SU-DHL-6 (cell line): ENCODE data around the gene TBX5.

Source experiments
- CTCF ChIP-seq: fragments of 200-600 bp; sonication (generic); IDR thresholded peaks from one replicate; pipeline ENCODE4 v1.5.1; 2017; ENCODE audit warnings: antibody characterized with exemption, mild to moderate bottlenecking, low read length, moderate library complexity; ENCODE audit not compliant: insufficient read depth, poor library complexity, severe bottlenecking
- EZH2phosphoT487 ChIP-seq: fragments of 200-600 bp; sonication (generic), shearing (Covaris generic); conservative IDR thresholded peaks from 2 replicates; pipeline ENCODE4 v1.6.1; 2018; ENCODE audit warnings: mild to moderate bottlenecking, antibody characterized with exemption, low read length, moderate library complexity, mixed read lengths

- no peak for TF ChIP-seq CTCF
- no peak for TF ChIP-seq EZH2phosphoT487
These were observed 85.8 kb downstream of the TBX5 start for GRCh38 chr12:114320101-114320500.
